Measurements from ENCODE around the gene RAD51B.

GRCh38 chr14:68140806-68141205 lies 321.2 kb downstream of the RAD51B start:
- TF ChIP-seq, protein P1, sequence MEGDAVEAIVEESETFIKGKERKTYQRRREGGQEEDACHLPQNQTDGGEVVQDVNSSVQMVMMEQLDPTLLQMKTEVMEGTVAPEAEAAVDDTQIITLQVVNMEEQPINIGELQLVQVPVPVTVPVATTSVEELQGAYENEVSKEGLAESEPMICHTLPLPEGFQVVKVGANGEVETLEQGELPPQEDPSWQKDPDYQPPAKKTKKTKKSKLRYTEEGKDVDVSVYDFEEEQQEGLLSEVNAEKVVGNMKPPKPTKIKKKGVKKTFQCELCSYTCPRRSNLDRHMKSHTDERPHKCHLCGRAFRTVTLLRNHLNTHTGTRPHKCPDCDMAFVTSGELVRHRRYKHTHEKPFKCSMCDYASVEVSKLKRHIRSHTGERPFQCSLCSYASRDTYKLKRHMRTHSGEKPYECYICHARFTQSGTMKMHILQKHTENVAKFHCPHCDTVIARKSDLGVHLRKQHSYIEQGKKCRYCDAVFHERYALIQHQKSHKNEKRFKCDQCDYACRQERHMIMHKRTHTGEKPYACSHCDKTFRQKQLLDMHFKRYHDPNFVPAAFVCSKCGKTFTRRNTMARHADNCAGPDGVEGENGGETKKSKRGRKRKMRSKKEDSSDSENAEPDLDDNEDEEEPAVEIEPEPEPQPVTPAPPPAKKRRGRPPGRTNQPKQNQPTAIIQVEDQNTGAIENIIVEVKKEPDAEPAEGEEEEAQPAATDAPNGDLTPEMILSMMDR (IDR thresholded peaks at IDR 0.05): no peak
- no peak for TF ChIP-seq POLR2A (IDR thresholded peaks at IDR 0.05)
